ENCODE measurements around the gene LHX4.

DNA sequence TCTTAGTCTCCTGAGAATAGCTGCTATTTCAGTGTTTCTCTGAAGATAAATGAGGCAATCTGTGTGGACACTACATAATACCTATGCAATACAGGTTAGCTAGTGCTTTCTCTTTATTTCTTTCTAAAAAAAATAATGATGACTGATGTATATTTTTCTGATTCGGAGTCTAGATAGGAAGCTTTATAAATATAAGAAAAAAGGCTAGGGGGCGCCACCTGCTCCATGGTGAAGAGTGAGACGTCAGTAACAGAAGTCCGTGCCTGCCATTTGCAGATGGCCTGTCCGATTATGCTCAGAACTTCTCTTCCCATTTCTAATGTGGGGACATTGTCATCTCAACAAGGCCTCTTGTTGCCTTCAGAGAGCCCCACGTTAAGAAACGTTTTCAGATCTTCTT is 49.0 kb upstream of the LHX4 start:
- TF ChIP-seq FOXM1 (IDR thresholded peaks at IDR 0.05; ENCODE audit: borderline replicate concordance, low read depth) (no peak), EP300 (IDR thresholded peaks at IDR 0.05; ENCODE audit: borderline replicate concordance) (no peak), TCF12 (IDR thresholded peaks at IDR 0.05; ENCODE audit: low read depth) (no peak), REST (IDR thresholded peaks at IDR 0.05; ENCODE audit: low read depth) (no peak), TAF1 (IDR thresholded peaks at IDR 0.05; ENCODE audit: low read depth) (no peak), RAD21 (IDR thresholded peaks at IDR 0.05; ENCODE audit: low read depth) (0 out of 2 replicates have a peak, but pooled peaks have one; percentile 27)

All from Ishikawa (cell line).